HepG2 (cell line): ENCODE data around the gene KBTBD3. TPM values are rescaled to one million over a fixed set of nuclear protein-coding genes. Genes with fewer than 3 reads are reported as not detected.
A peak's percentile ranks its signal among the peaks of the same experiment; 100 is the strongest.

Experiments
- ADNP ChIP-seq: sonication (generic); formaldehyde crosslinking; IDR thresholded peaks from 2 replicates; pipeline ENCODE4 v1.4.0; 2020; ENCODE audit warnings: missing genetic modification reagents
- CBX2 ChIP-seq, 2 experiments: fragments of 200-600 bp in 1 of 2; sonication (generic); formaldehyde crosslinking in 1 of 2; IDR thresholded peaks; 2 replicates each; pipeline versions ENCODE4 v1.7.0 to v1.8.1; 2018 to 2022; ENCODE audit warnings: low read depth in 2 of 2, low read length in 1 of 2, mild to moderate bottlenecking in 1 of 2, missing genetic modification reagents in 1 of 2
- DRAP1 ChIP-seq: IDR thresholded peaks from 2 replicates; pipeline ENCODE4 v1.6.1; 2016; ENCODE audit warnings: missing genetic modification reagents, missing compliant biosample characterization
- FOXK2 ChIP-seq: fragments of 450-650 bp; IDR thresholded peaks from 2 replicates; pipeline ENCODE4 v1.6.1; 2016
- KDM2A ChIP-seq: sonication (generic); formaldehyde crosslinking; IDR thresholded peaks from 2 replicates; pipeline ENCODE4 v1.4.0; 2020; ENCODE audit warnings: low read depth, missing genetic modification reagents, borderline replicate concordance
- MTA3 ChIP-seq: sonication (generic); formaldehyde crosslinking; IDR thresholded peaks from 2 replicates; pipeline ENCODE4 v1.4.0; 2020; ENCODE audit warnings: missing genetic modification reagents
- NCOA1 ChIP-seq: sonication (generic); formaldehyde crosslinking; IDR thresholded peaks from 2 replicates; pipeline ENCODE4 v1.9.0; 2021; ENCODE audit warnings: missing genetic modification reagents
- PLRG1 ChIP-seq: fragments of 450-650 bp; conservative IDR thresholded peaks from 2 replicates; pipeline ENCODE4 v1.6.1; 2016
- PLSCR1 ChIP-seq: sonication (generic); formaldehyde crosslinking; IDR thresholded peaks from 2 replicates; pipeline ENCODE4 v1.5.0; 2020; ENCODE audit warnings: missing genetic modification reagents, mild to moderate bottlenecking, borderline replicate concordance
- RBM22 ChIP-seq: fragments of 200-400 bp; formaldehyde crosslinking; optimal IDR thresholded peaks from 2 replicates; pipeline ENCODE3; 2017; ENCODE audit warnings: mild to moderate bottlenecking, low read length, moderate library complexity
- SMARCC2 ChIP-seq: fragments of 450-650 bp; IDR thresholded peaks from 2 replicates; pipeline ENCODE4 v1.6.1; 2017; ENCODE audit warnings: antibody characterized with exemption, mild to moderate bottlenecking
- TARDBP ChIP-seq: sonication (generic); formaldehyde crosslinking; IDR thresholded peaks from 2 replicates; pipeline ENCODE4 v1.8.0; 2022; ENCODE audit warnings: mild to moderate bottlenecking, missing genetic modification reagents
- ZBTB39 ChIP-seq: sonication (generic); formaldehyde crosslinking; IDR thresholded peaks from 2 replicates; pipeline ENCODE4 v1.5.0; 2020; ENCODE audit warnings: missing genetic modification reagents
- ZFP36 ChIP-seq: fragments of 150-350 bp; IDR thresholded peaks from 2 replicates; pipeline ENCODE4 v1.6.1; 2018; ENCODE audit warnings: borderline replicate concordance, low read length, low read depth; ENCODE audit not compliant: partially characterized antibody
- ZIK1 ChIP-seq: sonication (generic); formaldehyde crosslinking; IDR thresholded peaks from 2 replicates; pipeline ENCODE4 v1.5.0; 2020; ENCODE audit warnings: mild to moderate bottlenecking, low read depth, missing genetic modification reagents, borderline replicate concordance
- ZMYM4 ChIP-seq: sonication (generic); formaldehyde crosslinking; IDR thresholded peaks from 2 replicates; pipeline ENCODE4 v1.8.1; 2023; ENCODE audit warnings: mild to moderate bottlenecking, missing genetic modification reagents
- ZNF740 ChIP-seq: sonication (generic); formaldehyde crosslinking; IDR thresholded peaks from 2 replicates; pipeline ENCODE4 v1.4.0; 2020; ENCODE audit warnings: missing genetic modification reagents
- ZNF746 ChIP-seq: sonication (generic); formaldehyde crosslinking; IDR thresholded peaks from 2 replicates; pipeline ENCODE4 v1.8.0; 2022; ENCODE audit warnings: mild to moderate bottlenecking, missing genetic modification reagents
- polyA plus RNA-seq, 8 experiments: library from polyadenylated mRNA; depleted of rRNA in 3 of 8; stranded (reverse) in 7 of 8; unstranded in 1 of 8; fragments of >200 nt; fragmentation: Illumina TruSeq in 4 of 8; extraction: Trizol in 4 of 8; gene quantifications; 2 replicates each; pipeline versions ENCODE4 v1.2.1 to v1.2.3, GENCODE V29; 2011 to 2016; ENCODE audit warnings: low read depth in 4 of 8, missing spikeins in 1 of 8, mixed read lengths in 1 of 8; ENCODE audit not compliant: insufficient read depth in 1 of 8
- total RNA-seq, 5 experiments: library from RNA; depleted of rRNA; stranded (reverse); fragments of >200 nt; fragmentation: Illumina TruSeq; extraction: Trizol; gene quantifications; 2 replicates each; pipeline ENCODE4 v1.2.3, GENCODE V29; 2016; ENCODE audit warnings: low read depth in 1 of 5
- TF ChIP-seq, protein P1 (sequence below), 2 experiments: IDR thresholded peaks; 2 replicates each; pipeline ENCODE4 v1.6.1; 2011 to 2012; ENCODE audit warnings: low read length in 2 of 2, borderline replicate concordance in 1 of 2, low read depth in 1 of 2, mild to moderate bottlenecking in 1 of 2, moderate library complexity in 1 of 2
- TF ChIP-seq, protein P2 (sequence below): sonication (generic); formaldehyde crosslinking; IDR thresholded peaks from 2 replicates; pipeline ENCODE4 v1.4.0; 2020; ENCODE audit warnings: missing genetic modification reagents

KBTBD3 gene
- total and polyA plus RNA-seq, 2 of the 13 experiments (the other 11 are each of a cell fraction or from before 2014, with no cell fraction given) = 1.8 to 7.4 TPM

DNA sequence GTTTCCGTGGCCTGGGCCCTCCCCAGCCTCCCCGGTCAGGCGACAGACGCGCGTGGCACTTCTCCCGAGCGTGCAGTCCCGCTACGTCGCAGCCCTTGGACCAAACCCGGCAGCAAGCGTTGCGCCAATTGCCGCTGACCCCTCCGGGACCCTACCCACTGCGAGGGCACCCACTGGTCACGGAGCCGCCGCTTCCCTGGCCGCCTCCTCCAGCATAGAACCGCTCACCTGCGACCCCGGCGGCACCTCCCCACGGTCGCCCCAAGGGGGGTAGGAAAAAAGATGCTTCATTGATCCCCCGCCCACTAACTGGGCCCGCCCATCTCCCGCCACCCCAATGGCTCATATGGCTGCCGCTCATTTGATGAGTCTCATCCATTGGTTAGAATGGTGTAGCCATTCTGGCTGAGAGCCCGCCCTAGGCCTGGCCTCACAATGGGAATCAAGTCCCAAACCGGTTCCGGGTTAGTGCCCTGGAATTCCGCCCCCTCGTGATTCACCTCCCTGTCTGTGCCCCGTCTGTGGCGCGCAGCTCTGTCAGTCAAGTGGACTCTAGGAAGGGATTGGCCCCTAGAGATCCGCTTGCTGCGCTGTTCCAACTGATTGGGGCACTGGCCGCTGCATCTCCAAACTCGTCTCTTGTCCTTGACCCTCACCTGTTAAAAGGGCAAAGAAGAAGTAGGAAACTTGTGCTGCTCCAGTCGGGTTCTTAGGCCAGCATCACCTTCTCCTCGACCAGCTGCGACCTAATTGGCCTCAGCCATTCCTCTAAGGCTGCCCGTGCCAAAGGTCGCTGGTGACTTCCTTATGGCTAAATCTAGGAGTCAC is 55.0 kb downstream of the KBTBD3 start, which contains the start of gene MSANTD4 (continued):
- TF ChIP-seq, protein P1, sequence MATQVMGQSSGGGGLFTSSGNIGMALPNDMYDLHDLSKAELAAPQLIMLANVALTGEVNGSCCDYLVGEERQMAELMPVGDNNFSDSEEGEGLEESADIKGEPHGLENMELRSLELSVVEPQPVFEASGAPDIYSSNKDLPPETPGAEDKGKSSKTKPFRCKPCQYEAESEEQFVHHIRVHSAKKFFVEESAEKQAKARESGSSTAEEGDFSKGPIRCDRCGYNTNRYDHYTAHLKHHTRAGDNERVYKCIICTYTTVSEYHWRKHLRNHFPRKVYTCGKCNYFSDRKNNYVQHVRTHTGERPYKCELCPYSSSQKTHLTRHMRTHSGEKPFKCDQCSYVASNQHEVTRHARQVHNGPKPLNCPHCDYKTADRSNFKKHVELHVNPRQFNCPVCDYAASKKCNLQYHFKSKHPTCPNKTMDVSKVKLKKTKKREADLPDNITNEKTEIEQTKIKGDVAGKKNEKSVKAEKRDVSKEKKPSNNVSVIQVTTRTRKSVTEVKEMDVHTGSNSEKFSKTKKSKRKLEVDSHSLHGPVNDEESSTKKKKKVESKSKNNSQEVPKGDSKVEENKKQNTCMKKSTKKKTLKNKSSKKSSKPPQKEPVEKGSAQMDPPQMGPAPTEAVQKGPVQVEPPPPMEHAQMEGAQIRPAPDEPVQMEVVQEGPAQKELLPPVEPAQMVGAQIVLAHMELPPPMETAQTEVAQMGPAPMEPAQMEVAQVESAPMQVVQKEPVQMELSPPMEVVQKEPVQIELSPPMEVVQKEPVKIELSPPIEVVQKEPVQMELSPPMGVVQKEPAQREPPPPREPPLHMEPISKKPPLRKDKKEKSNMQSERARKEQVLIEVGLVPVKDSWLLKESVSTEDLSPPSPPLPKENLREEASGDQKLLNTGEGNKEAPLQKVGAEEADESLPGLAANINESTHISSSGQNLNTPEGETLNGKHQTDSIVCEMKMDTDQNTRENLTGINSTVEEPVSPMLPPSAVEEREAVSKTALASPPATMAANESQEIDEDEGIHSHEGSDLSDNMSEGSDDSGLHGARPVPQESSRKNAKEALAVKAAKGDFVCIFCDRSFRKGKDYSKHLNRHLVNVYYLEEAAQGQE (IDR thresholded peaks at IDR 0.05; ENCODE audit: borderline replicate concordance in 1 of 2, low read depth in 1 of 2, low read length in 2 of 2) = no peak; a peak in 1 of 4 replicates
- no peak for TF ChIP-seq ZBTB39 (CRISPR knock-in tag)
- no peak for TF ChIP-seq FOXK2
- TF ChIP-seq ADNP = no peak
- no peak for TF ChIP-seq RBM22
- no peak for TF ChIP-seq NCOA1 (CRISPR knock-in tag)
- no peak for TF ChIP-seq TARDBP (CRISPR knock-in tag)
- 0 out of 2 replicates have a peak, but pooled peaks have one; percentile 63 for TF ChIP-seq ZIK1
- TF ChIP-seq DRAP1 (CRISPR knock-in tag) = peak; percentile 59
- TF ChIP-seq KDM2A (CRISPR knock-in tag) = peak; percentile 72
- TF ChIP-seq, protein P2, sequence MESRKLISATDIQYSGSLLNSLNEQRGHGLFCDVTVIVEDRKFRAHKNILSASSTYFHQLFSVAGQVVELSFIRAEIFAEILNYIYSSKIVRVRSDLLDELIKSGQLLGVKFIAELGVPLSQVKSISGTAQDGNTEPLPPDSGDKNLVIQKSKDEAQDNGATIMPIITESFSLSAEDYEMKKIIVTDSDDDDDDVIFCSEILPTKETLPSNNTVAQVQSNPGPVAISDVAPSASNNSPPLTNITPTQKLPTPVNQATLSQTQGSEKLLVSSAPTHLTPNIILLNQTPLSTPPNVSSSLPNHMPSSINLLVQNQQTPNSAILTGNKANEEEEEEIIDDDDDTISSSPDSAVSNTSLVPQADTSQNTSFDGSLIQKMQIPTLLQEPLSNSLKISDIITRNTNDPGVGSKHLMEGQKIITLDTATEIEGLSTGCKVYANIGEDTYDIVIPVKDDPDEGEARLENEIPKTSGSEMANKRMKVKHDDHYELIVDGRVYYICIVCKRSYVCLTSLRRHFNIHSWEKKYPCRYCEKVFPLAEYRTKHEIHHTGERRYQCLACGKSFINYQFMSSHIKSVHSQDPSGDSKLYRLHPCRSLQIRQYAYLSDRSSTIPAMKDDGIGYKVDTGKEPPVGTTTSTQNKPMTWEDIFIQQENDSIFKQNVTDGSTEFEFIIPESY = 0 out of 2 replicates have a peak, but pooled peaks have one; percentile 18
- TF ChIP-seq PLRG1 = no peak
- TF ChIP-seq CBX2 (IDR thresholded peaks at IDR 0.05; ENCODE audit: low read depth, low read length) = no peak
- TF ChIP-seq CBX2 (CRISPR knock-in tag; IDR thresholded peaks at IDR 0.05; ENCODE audit: low read depth) = no peak
- TF ChIP-seq ZNF746 (CRISPR knock-in tag) = no peak
- peak; percentile 99 for TF ChIP-seq ZMYM4 (CRISPR knock-in tag)
- no peak for TF ChIP-seq ZFP36
- no peak for TF ChIP-seq MTA3 (CRISPR knock-in tag)
- TF ChIP-seq PLSCR1 (CRISPR knock-in tag) = no peak
- no peak for TF ChIP-seq ZNF740
- TF ChIP-seq SMARCC2 = no peak
